IPS-18a (cell line): Measurements from ENCODE around the gene SRSF10.
A peak's percentile ranks its signal among the peaks of the same experiment; 100 is the strongest.

Experiments
- H3K27ac ChIP-seq: one replicate; pipeline ENCODE4 v1.5.1; 2013; ENCODE audit warnings: low read length
- H3K27me3 ChIP-seq: one replicate; pipeline ENCODE4 v1.6.1; 2013; ENCODE audit warnings: mild to moderate bottlenecking, low read length; ENCODE audit not compliant: control insufficient read depth, insufficient read depth
- H3K36me3 ChIP-seq: one replicate; pipeline ENCODE4 v1.6.1; 2013; ENCODE audit warnings: low read depth, low read length; ENCODE audit not compliant: control insufficient read depth
- H3K4me1 ChIP-seq: one replicate; pipeline ENCODE4 v1.6.1; 2013; ENCODE audit warnings: low read depth, low read length; ENCODE audit not compliant: control insufficient read depth
- H3K4me3 ChIP-seq: one replicate; pipeline ENCODE4 v1.5.1; 2013; ENCODE audit warnings: low read length
- H3K9ac ChIP-seq: one replicate; pipeline ENCODE4 v1.6.1; 2013; ENCODE audit warnings: mild to moderate bottlenecking, low read length, moderate library complexity
- H3K9me3 ChIP-seq: one replicate; pipeline ENCODE4 v1.6.1; 2013; ENCODE audit warnings: low read depth, low read length; ENCODE audit not compliant: control insufficient read depth

SRSF10 gene

GRCh38 chr1:23936481-23937176 is 43.5 kb downstream of the SRSF10 start:
- no peak overlapping the region for H3K27ac ChIP-seq
- no peak overlapping the region for H3K9ac ChIP-seq
- H3K36me3 ChIP-seq: no peaks in the 10 kb centered on the region
- no peaks in the 10 kb centered on the region for H3K27me3 ChIP-seq
- H3K4me3 ChIP-seq: peak overlapping the region; percentile 27
- H3K9me3 ChIP-seq: no peaks in the 10 kb centered on the region
- peaks cover 9% of the 10 kb centered on the region for H3K4me1 ChIP-seq

DNA sequence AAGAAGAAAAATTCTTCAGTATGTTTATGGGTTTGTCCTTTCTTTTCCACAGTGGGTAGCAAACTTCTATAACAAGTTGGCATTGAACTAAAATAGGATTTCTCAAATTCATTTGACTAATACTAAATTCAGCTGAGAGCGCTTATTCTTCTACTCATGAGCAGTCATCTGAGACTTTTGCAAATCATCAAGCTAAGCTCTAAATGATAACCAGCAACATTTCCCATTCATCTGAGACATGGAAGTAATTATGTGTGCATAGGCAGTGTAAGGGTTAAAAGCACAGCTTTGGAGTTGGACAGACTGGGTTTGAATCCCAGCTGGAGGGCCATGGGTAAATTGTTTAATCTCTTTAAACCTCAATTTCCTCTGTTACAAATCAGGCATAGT is 48.6 kb downstream of the SRSF10 start:
- Histone ChIP-seq H3K9me3 (no peaks in the 10 kb centered on the region), H3K4me1 (peaks cover under 1% of the 10 kb centered on the region), H3K4me3 (no peak overlapping the region), H3K9ac (no peak overlapping the region), H3K36me3 (no peaks in the 10 kb centered on the region), H3K27me3 (no peaks in the 10 kb centered on the region), H3K27ac (no peak overlapping the region)

- H3K4me1 ChIP-seq: no peaks in the 10 kb centered on the region
- no peak overlapping the region for H3K9ac ChIP-seq
- H3K27ac ChIP-seq: no peak overlapping the region
These were observed 49.2 kb downstream of the SRSF10 start for GRCh38 chr1:23930861-23931490.

GRCh38 chr1:23930270-23930669 is 49.9 kb downstream of the SRSF10 start:
- Histone ChIP-seq H3K4me1 (no peaks in the 10 kb centered on the region), H3K27me3 (no peaks in the 10 kb centered on the region), H3K9me3 (no peaks in the 10 kb centered on the region), H3K27ac (no peak overlapping the region), H3K4me3 (no peak overlapping the region), H3K36me3 (no peaks in the 10 kb centered on the region), H3K9ac (no peak overlapping the region)

More at GRCh38 chr1:23930861-23931490, 49.2 kb downstream of the SRSF10 start:
- H3K27me3 ChIP-seq: no peaks in the 10 kb centered on the region
- H3K4me3 ChIP-seq: no peak overlapping the region
- no peaks in the 10 kb centered on the region for H3K36me3 ChIP-seq
- H3K9me3 ChIP-seq: no peaks in the 10 kb centered on the region

GRCh38 chr1:23928789-23929188 is 51.3 kb downstream of the SRSF10 start:
- H3K27ac ChIP-seq: no peak overlapping the region
- no peaks in the 10 kb centered on the region for H3K36me3 ChIP-seq
- H3K9ac ChIP-seq: no peak overlapping the region
- no peak overlapping the region for H3K4me3 ChIP-seq
- H3K9me3 ChIP-seq: no peaks in the 10 kb centered on the region
- H3K4me1 ChIP-seq: no peaks in the 10 kb centered on the region
- no peaks in the 10 kb centered on the region for H3K27me3 ChIP-seq

GRCh38 chr1:23927097-23927496 is 53.0 kb downstream of the SRSF10 start:
- no peaks in the 10 kb centered on the region for H3K27me3 ChIP-seq
- H3K4me1 ChIP-seq: no peaks in the 10 kb centered on the region

GRCh38 chr1:23925279-23925678 is 54.8 kb downstream of the SRSF10 start:
- no peaks in the 10 kb centered on the region for H3K27me3 ChIP-seq
- H3K4me1 ChIP-seq: no peaks in the 10 kb centered on the region
- no peaks in the 10 kb centered on the region for H3K9me3 ChIP-seq
- H3K36me3 ChIP-seq: no peaks in the 10 kb centered on the region
- H3K9ac ChIP-seq: no peak overlapping the region
- H3K4me3 ChIP-seq: no peak overlapping the region
- H3K27ac ChIP-seq: no peak overlapping the region

More at GRCh38 chr1:23927097-23927496, 53.0 kb downstream of the SRSF10 start:
- Histone ChIP-seq H3K36me3 (no peaks in the 10 kb centered on the region), H3K4me3 (no peak overlapping the region), H3K27ac (no peak overlapping the region), H3K9ac (no peak overlapping the region), H3K9me3 (no peaks in the 10 kb centered on the region)

GRCh38 chr1:23924601-23925000 is 55.5 kb downstream of the SRSF10 start:
- Histone ChIP-seq H3K9ac (no peak overlapping the region), H3K9me3 (no peaks in the 10 kb centered on the region), H3K27me3 (no peaks in the 10 kb centered on the region), H3K27ac (no peak overlapping the region), H3K4me3 (no peak overlapping the region), H3K36me3 (no peaks in the 10 kb centered on the region), H3K4me1 (no peaks in the 10 kb centered on the region)

DNA sequence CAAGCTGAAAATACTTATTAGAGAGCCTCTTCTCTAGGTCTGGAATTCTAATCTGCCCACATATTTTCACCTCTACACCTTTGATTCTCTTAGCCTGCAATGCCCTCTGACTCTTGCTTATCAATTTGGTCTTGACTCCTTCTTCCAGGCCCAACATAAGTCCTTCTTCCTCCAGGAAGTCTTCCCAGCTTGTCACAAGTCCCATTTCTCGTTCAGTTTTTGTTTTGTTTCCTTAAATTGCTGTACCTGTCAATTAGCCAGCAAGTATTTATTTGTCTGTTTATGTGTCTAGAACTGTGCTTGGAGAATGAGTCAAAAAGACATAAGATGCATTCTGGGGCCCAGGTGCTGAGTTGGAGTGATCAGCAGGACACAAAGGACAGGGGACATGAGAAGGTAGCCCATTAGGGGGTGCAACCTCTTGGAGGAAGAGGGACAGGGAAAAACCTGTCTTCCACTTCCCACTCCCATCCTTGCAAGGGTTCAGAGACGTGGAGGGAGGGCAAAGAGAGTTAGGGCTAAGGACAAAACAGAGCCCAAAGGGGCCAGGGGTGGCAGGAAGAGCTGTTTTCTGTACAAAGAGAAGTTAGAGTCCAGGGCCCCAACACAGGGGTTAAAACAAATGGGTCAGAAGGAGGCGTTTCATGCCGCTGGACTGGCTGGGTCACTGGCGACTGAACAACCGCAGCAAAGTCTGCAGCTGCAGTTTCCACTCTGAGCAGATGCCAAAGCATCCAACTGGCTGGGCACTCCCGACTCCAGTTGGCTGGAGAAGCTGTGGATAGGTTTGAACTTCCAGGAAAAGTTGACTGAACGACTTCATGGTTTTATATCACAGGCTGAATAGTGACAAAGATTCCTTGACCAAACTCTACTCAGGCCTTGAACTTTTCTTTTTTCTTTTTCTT is 56.3 kb downstream of the SRSF10 start:
- no peak overlapping the region for H3K27ac ChIP-seq
- no peaks in the 10 kb centered on the region for H3K36me3 ChIP-seq
- no peaks in the 10 kb centered on the region for H3K27me3 ChIP-seq
- H3K4me1 ChIP-seq: no peaks in the 10 kb centered on the region
- no peaks in the 10 kb centered on the region for H3K9me3 ChIP-seq
- H3K9ac ChIP-seq: no peak overlapping the region
- H3K4me3 ChIP-seq: no peak overlapping the region

DNA sequence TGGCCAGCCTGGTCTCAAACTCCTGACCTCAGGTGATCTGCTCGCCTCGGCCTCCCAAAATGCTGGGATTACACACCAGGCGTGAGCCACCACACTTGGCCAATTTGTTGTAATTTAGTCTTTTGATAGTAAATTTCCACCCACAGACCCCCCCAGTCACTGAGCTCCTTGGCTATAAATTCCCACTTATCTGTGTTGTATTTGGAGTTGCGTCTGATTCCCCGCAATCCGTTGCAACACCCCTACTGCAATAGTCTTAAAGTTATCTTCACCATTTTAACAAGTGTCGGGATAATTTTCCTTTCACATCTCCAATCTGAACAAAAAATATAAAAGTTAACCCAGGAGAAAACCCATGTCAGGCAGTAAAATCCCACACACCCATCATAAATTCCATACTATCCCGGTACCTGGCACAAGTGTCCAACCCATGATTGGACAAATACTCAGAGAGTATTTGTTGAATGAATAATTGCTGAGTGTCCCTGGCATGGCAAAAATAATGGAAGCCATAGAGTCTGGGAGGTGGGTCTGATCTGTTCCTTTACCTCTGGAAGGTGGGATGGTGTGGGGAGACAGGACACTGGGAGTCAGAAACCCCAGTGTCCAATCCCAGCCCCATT is 57.7 kb downstream of the SRSF10 start:
- Histone ChIP-seq H3K4me3 (no peak overlapping the region), H3K27ac (no peak overlapping the region), H3K36me3 (no peaks in the 10 kb centered on the region), H3K27me3 (no peaks in the 10 kb centered on the region), H3K9ac (no peak overlapping the region), H3K9me3 (no peaks in the 10 kb centered on the region), H3K4me1 (no peaks in the 10 kb centered on the region)
